Measurements from ENCODE around the gene CACNA1A.

The CACNA1A gene

GRCh38 chr19:13282486-13283065 is 223.7 kb downstream of the CACNA1A start:
- Histone ChIP-seq H3K79me2 (ENCODE audit: low read length) (no peaks in the 10 kb centered on the region), H2AFZ (ENCODE audit: low read length) (no peak overlapping the region), H4K20me1 (ENCODE audit: insufficient read depth, low read length) (no peaks in the 10 kb centered on the region), H3K4me1 (ENCODE audit: low read length) (peaks cover under 1% of the 10 kb centered on the region; the same call in 1 of the 2 replicates), H3K4me2 (ENCODE audit: low read depth, low read length) (no peak overlapping the region), H3F3A (ENCODE audit: insufficient read depth, low read length) (no peaks in the 10 kb centered on the region), H3K4me3 (ENCODE audit: low read length) (no peak overlapping the region), H3K9me3 (replicated peaks; ENCODE audit: insufficient read depth, low read length) (no peaks in the 10 kb centered on the region), H3K36me3 (replicated peaks; ENCODE audit: insufficient read depth, low read length) (no peaks in the 10 kb centered on the region), H3K9me2 (replicated peaks; ENCODE audit: insufficient read depth, low read length) (no peaks in the 10 kb centered on the region), H3K9ac (ENCODE audit: low read length) (no peak overlapping the region), H3K27me3 (replicated peaks; ENCODE audit: insufficient read depth, low read length) (peaks cover 88% of the 10 kb centered on the region), H3K27ac (ENCODE audit: low read length) (no peak overlapping the region)
- no peak for DNase-seq
- TF ChIP-seq EZH2phosphoT487 (IDR thresholded peaks at IDR 0.05; ENCODE audit: low read length) (no peak), CTCF (IDR thresholded peaks at IDR 0.05; ENCODE audit: low read length) (no peak), EZH2 (optimal IDR thresholded peaks at IDR 0.05; ENCODE audit: low read depth, low read length) (no peak)

- Histone ChIP-seq H3K36me3 (replicated peaks; ENCODE audit: insufficient read depth, low read length) (no peaks in the 10 kb centered on the region), H3K4me3 (ENCODE audit: low read length) (no peak overlapping the region), H3K9me2 (replicated peaks; ENCODE audit: insufficient read depth, low read length) (no peaks in the 10 kb centered on the region), H3K9me3 (replicated peaks; ENCODE audit: insufficient read depth, low read length) (no peaks in the 10 kb centered on the region), H3K27ac (ENCODE audit: low read length) (no peak overlapping the region), H3K9ac (ENCODE audit: low read length) (no peak overlapping the region), H2AFZ (ENCODE audit: low read length) (no peak overlapping the region), H3K27me3 (replicated peaks; ENCODE audit: insufficient read depth, low read length) (peaks cover 82% of the 10 kb centered on the region), H3F3A (ENCODE audit: insufficient read depth, low read length) (no peaks in the 10 kb centered on the region), H4K20me1 (ENCODE audit: insufficient read depth, low read length) (no peaks in the 10 kb centered on the region), H3K79me2 (ENCODE audit: low read length) (no peaks in the 10 kb centered on the region), H3K4me1 (ENCODE audit: low read length) (peaks cover 4% of the 10 kb centered on the region; the same call in 1 of the 2 replicates), H3K4me2 (ENCODE audit: low read depth, low read length) (no peak overlapping the region)
- TF ChIP-seq EZH2 (optimal IDR thresholded peaks at IDR 0.05; ENCODE audit: low read depth, low read length) (no peak), CTCF (IDR thresholded peaks at IDR 0.05; ENCODE audit: low read length) (no peak), EZH2phosphoT487 (IDR thresholded peaks at IDR 0.05; ENCODE audit: low read length) (no peak)
- DNase-seq: no peak
Measured at GRCh38 chr19:13281567-13282291, 224.6 kb downstream of the CACNA1A start.

- Histone ChIP-seq H3F3A (ENCODE audit: insufficient read depth, low read length) (no peaks in the 10 kb centered on the region), H3K9me3 (replicated peaks; ENCODE audit: insufficient read depth, low read length) (no peaks in the 10 kb centered on the region), H3K79me2 (ENCODE audit: low read length) (no peaks in the 10 kb centered on the region), H2AFZ (ENCODE audit: low read length) (peak overlapping the region; percentile 63), H3K4me3 (ENCODE audit: low read length) (no peak overlapping the region), H4K20me1 (ENCODE audit: insufficient read depth, low read length) (no peaks in the 10 kb centered on the region), H3K4me2 (ENCODE audit: low read depth, low read length) (peak overlapping the region; percentile 62), H3K27me3 (replicated peaks; ENCODE audit: insufficient read depth, low read length) (peaks cover 44% of the 10 kb centered on the region), H3K9me2 (replicated peaks; ENCODE audit: insufficient read depth, low read length) (no peaks in the 10 kb centered on the region), H3K4me1 (ENCODE audit: low read length) (peaks cover 15% of the 10 kb centered on the region), H3K27ac (ENCODE audit: low read length) (no peak overlapping the region), H3K36me3 (replicated peaks; ENCODE audit: insufficient read depth, low read length) (no peaks in the 10 kb centered on the region), H3K9ac (ENCODE audit: low read length) (no peak overlapping the region)
- peak; percentile 78 for DNase-seq
- TF ChIP-seq EZH2phosphoT487 (IDR thresholded peaks at IDR 0.05; ENCODE audit: low read length) (no peak), EZH2 (optimal IDR thresholded peaks at IDR 0.05; ENCODE audit: low read depth, low read length) (no peak), CTCF (IDR thresholded peaks at IDR 0.05; ENCODE audit: low read length) (peak; percentile 63)
Measured at GRCh38 chr19:13277104-13277809, 229.0 kb downstream of the CACNA1A start.

Data from MM.1S (cell line).